Spleen (tissue), 11 donors: Measurements from ENCODE around the gene ERCC1. TPM values are rescaled to one million over a fixed set of nuclear protein-coding genes. Genes with fewer than 3 reads are reported as not detected.
A peak's percentile ranks its signal among the peaks of the same experiment; 100 is the strongest.
"Not testable (repeated sequence)": the region's sequence is repeated elsewhere in the genome, so short reads cannot be mapped to it uniquely, and the experiment has no call there.

ENCODE experiments used
- DNase-seq: peaks from one replicate; pipeline ENCODE4 v3.0.0-alpha.2; 2020
- H3K27ac ChIP-seq, 8 donors: fragments of 200-600 bp; sonication (generic) in 7 of 8; 1 replicate in 4 of 8; 2 replicates in 4 of 8; pipeline versions ENCODE4 v1.5.0 to v1.8.0; 2016 to 2021; ENCODE audit warnings: inconsistent platforms in 4 of 8, mild to moderate bottlenecking in 4 of 8, moderate library complexity in 1 of 8
- H3K27me3 ChIP-seq, 7 donors: fragments of 200-600 bp; sonication (generic) in 6 of 7; replicated peaks in 1 of 7; 1 replicate in 4 of 7; 2 replicates in 3 of 7; pipeline versions ENCODE4 v1.5.0 to v1.8.0; 2016 to 2021; ENCODE audit warnings: inconsistent platforms in 3 of 7, mild to moderate bottlenecking in 1 of 7
- H3K36me3 ChIP-seq, 6 donors: fragments of 200-600 bp; sonication (generic) in 5 of 6; 1 replicate in 4 of 6; 2 replicates in 2 of 6; pipeline versions ENCODE4 v1.5.0 to v1.8.0; 2016 to 2021; ENCODE audit warnings: inconsistent platforms in 2 of 6
- H3K4me1 ChIP-seq, 6 donors: fragments of 200-600 bp; sonication (generic) in 5 of 6; 1 replicate in 3 of 6; 2 replicates in 3 of 6; pipeline versions ENCODE4 v1.5.0 to v1.8.0; 2016 to 2021; ENCODE audit warnings: inconsistent platforms in 3 of 6
- H3K4me3 ChIP-seq, 8 donors: fragments of 200-600 bp; sonication (generic) in 7 of 8; 1 replicate in 4 of 8; 2 replicates in 4 of 8; pipeline versions ENCODE4 v1.5.0 to v1.8.0; 2016 to 2021; ENCODE audit warnings: inconsistent platforms in 4 of 8, mild to moderate bottlenecking in 4 of 8, moderate library complexity in 2 of 8
- H3K9me3 ChIP-seq, 8 donors: fragments of 200-600 bp; sonication (generic) in 7 of 8; 1 replicate in 4 of 8; 2 replicates in 4 of 8; pipeline versions ENCODE4 v1.5.0 to v1.8.0; 2016 to 2021; ENCODE audit warnings: inconsistent platforms in 4 of 8
- POLR2A ChIP-seq, 3 donors: fragments of 450-650 bp; IDR thresholded peaks; one replicate each; pipeline ENCODE4 v1.5.1; 2017; ENCODE audit warnings: antibody characterized with exemption in 3 of 3, mild to moderate bottlenecking in 1 of 3
- POLR2AphosphoS5 ChIP-seq, 3 donors: sonication (generic); formaldehyde crosslinking; IDR thresholded peaks; one replicate each; pipeline ENCODE4 v1.5.1; 2017; ENCODE audit warnings: antibody characterized with exemption in 3 of 3
- WGBS, 5 donors: extraction: QIAGEN DNeasy Blood & Tissue Kit in 3 of 5; methylation state at CpG; one replicate each; pipeline versions ENCODE4 v1.1.5 to v1.1.7; 2013 to 2018; 5-methylcytosine and 5-hydroxymethylcytosine counted together
- intact Hi-C: fragments of 100-400 bp; cut with DNase I; formaldehyde crosslinking; loops from one replicate; pipeline ENCODE4 v1.15.0; 2023; ENCODE audit warnings: low total_unique reads
- polyA plus RNA-seq, 3 donors: library from polyadenylated mRNA; stranded (reverse); fragments of 200-250 nt; gene quantifications; one replicate each; pipeline ENCODE4 v1.2.1, GENCODE V29; 2013
- total RNA-seq, 7 donors: library from RNA; depleted of rRNA in 3 of 7; stranded (reverse); fragments of >200 nt in 3 of 7; fragmentation: NEBNext Ultra II Directional in 4 of 7; extraction: Animal tissue kit (Norgen Biotek cat#: 25700) in 4 of 7; gene quantifications; one replicate each; pipeline versions ENCODE4 v1.1.0 to v1.2.1, GENCODE V29; 2016 to 2021
- TF ChIP-seq, protein P1 (sequence below), 11 experiments: fragments of 200-600 bp in 7 of 11; fragments of 450-650 bp in 4 of 11; sonication (generic) in 4 of 11; IDR thresholded peaks in 8 of 11; conservative IDR thresholded peaks in 3 of 11; 1 replicate in 7 of 11; 2 replicates in 4 of 11; pipeline versions ENCODE4 v1.4.0 to v1.8.0; 2016 to 2021; ENCODE audit warnings: antibody characterized with exemption in 11 of 11, inconsistent platforms in 4 of 11, mild to moderate bottlenecking in 1 of 11
- donor health status: healthy with polysubstance abuse.
- donor health status: DM: no; HTN: no; CAD: no; lungs with moderate emphysema.
- donor health status: DM: no; HTN: no; CAD: no.
- donor health status: Bipolar disorder and iron deficiency.
- donor health status: healthy.
- donor health status: DM: no; HTN: no; CAD: no.
- donor health status: DM: yes; HTN: yes; CAD: no.

Gene ERCC1
- total and polyA plus RNA-seq, 10 donors, result 45.3 to 69.4 (median 54.1) TPM

- Histone ChIP-seq H3K27ac (peak overlapping the region; percentile 76 to 96 (median 92)), H3K36me3 (no peaks in the 10 kb centered on the region), H3K9me3 (no peaks in the 10 kb centered on the region), H3K4me3 (peak overlapping the region; percentile 55 to 87 (median 66)), H3K27me3 (no peaks in the 10 kb centered on the region), H3K4me1 (peaks cover 15 to 52% (median 45%) of the 10 kb centered on the region in 6 donors)
- WGBS, 5 donors, result 0 to 2% (median 0%) methylated on average over 41 to 78 of the region's 78 CpGs
- peak; percentile 96 for DNase-seq
- TF ChIP-seq POLR2A (IDR thresholded peaks at IDR 0.05) (no peak), POLR2AphosphoS5 (IDR thresholded peaks at IDR 0.05) (peak; percentile 55 to 80 (median 67))
- TF ChIP-seq, protein P1, sequence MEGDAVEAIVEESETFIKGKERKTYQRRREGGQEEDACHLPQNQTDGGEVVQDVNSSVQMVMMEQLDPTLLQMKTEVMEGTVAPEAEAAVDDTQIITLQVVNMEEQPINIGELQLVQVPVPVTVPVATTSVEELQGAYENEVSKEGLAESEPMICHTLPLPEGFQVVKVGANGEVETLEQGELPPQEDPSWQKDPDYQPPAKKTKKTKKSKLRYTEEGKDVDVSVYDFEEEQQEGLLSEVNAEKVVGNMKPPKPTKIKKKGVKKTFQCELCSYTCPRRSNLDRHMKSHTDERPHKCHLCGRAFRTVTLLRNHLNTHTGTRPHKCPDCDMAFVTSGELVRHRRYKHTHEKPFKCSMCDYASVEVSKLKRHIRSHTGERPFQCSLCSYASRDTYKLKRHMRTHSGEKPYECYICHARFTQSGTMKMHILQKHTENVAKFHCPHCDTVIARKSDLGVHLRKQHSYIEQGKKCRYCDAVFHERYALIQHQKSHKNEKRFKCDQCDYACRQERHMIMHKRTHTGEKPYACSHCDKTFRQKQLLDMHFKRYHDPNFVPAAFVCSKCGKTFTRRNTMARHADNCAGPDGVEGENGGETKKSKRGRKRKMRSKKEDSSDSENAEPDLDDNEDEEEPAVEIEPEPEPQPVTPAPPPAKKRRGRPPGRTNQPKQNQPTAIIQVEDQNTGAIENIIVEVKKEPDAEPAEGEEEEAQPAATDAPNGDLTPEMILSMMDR (IDR thresholded peaks at IDR 0.05 in 8 of 11, conservative IDR thresholded peaks at IDR 0.05 in 3 of 11), result peak; percentile 95 to 100 (median 98)
- intact Hi-C loops, result loop anchor here (2.0 kb wide), 1 partner anchor 39 kb away; no protein-coding TSS in a partner anchor
Observed at GRCh38 chr19:45439569-45440258, 16.0 kb upstream of the ERCC1 start.

DNA sequence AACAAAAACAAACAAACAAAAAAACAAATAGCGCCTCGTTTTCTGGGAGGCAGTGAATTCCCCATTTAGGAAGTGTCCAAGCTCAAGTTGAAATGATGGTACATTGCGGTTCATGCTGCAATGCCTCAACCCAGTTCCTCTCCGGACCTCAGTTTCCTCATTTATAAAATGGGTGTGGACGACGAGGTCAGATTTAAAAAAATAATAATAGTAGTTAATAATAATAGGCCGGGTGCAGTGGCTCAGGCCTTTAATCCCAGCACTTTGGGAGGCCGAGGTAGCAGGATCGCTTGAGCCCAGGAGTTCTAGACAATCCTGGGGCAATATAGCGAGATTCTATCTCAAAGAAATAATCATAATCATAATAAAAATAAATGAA lies 15.5 kb upstream of the ERCC1 start:
- Histone ChIP-seq H3K4me1 (peaks cover 10 to 47% (median 39%) of the 10 kb centered on the region in 6 donors), H3K27ac (peak overlapping the region; percentile 76 to 96 (median 92)), H3K4me3 (peak overlapping the region; percentile 55 to 87 (median 66)), H3K9me3 (no peaks in the 10 kb centered on the region), H3K27me3 (no peaks in the 10 kb centered on the region), H3K36me3 (no peaks in the 10 kb centered on the region)
- DNase-seq, result no peak
- 29 to 34% (median 31%) methylated on average over 10 of the region's 10 CpGs for WGBS, 5 donors
- intact Hi-C loops, result loop anchor here (2.0 kb wide), 1 partner anchor 40 kb away; no protein-coding TSS in a partner anchor
- TF ChIP-seq POLR2A (IDR thresholded peaks at IDR 0.05), result no peak
- TF ChIP-seq POLR2AphosphoS5 (IDR thresholded peaks at IDR 0.05), result no peak
- TF ChIP-seq, protein P1 (IDR thresholded peaks at IDR 0.05 in 8 of 11, conservative IDR thresholded peaks at IDR 0.05 in 3 of 11), result no peak

DNA sequence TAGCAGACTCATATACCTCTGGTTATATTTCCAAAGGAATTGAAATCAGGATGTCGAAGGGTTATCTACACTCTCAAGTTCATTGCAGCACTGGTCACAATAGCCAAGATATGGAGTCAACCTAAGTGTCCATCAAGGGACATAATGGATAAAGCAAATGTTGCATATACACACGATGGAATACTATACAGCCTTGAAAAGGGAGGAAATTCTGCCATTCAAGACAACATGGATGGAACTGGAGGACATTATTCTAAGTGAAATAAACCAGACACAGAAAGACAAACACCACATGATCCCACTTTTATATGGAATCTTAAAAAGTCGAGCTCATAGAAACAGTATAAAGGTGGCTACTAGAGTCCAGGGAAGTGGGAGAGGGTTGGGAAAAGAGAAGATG lies 13.6 kb upstream of the ERCC1 start:
- DNase-seq, result no peak
- no peaks in the 10 kb centered on the region for H3K27me3 ChIP-seq
- no peaks in the 10 kb centered on the region for H3K36me3 ChIP-seq
- peaks cover 4 to 28% (median 22%) of the 10 kb centered on the region in 6 donors for H3K4me1 ChIP-seq
- WGBS, 5 donors, result 85 to 93% (median 88%) methylated on average over 3 of the region's 3 CpGs
- no peaks in the 10 kb centered on the region for H3K9me3 ChIP-seq
- H3K4me3 ChIP-seq, result no peak overlapping the region
- intact Hi-C loops, result no loop called here
- H3K27ac ChIP-seq, result no peak overlapping the region
- TF ChIP-seq, protein P1 (IDR thresholded peaks at IDR 0.05 in 8 of 11, conservative IDR thresholded peaks at IDR 0.05 in 3 of 11), result no peak
- no peak for TF ChIP-seq POLR2A (IDR thresholded peaks at IDR 0.05)
- TF ChIP-seq POLR2AphosphoS5 (IDR thresholded peaks at IDR 0.05), result no peak

DNA sequence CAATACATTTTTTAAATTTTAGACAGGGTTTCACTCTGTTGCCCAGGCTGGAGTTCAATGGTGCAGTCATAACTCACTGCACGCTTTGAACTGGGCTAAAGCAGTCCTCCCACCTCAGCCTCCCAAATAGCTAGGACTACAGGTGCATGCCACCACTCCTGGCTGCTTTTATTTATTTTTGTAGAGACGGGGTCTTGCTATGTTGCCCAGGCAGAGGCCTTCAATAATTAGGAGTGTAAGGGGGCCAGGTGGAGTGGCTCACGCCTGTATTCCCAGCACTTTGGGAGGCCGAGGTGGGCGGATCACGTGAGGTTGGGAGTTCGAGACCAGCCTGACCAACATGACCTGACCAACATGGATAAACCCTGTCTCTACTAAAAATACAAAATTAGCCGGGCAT lies 8.8 kb upstream of the ERCC1 start:
- DNase-seq, H3K9me3 ChIP-seq, H3K36me3 ChIP-seq, intact Hi-C loops, H3K4me3 ChIP-seq, H3K27ac ChIP-seq: not testable (repeated sequence)
- WGBS, 5 donors, result 82 to 98% (median 94%) methylated on average over 8 of the region's 8 CpGs
- Histone ChIP-seq H3K27me3 (peaks cover 0 to 19% (median 9%) of the 10 kb centered on the region in 7 donors), H3K4me1 (peaks cover 8 to 30% (median 16%) of the 10 kb centered on the region in 6 donors)

GRCh38 chr19:45431008-45431407 lies 7.3 kb upstream of the ERCC1 start:
- DNase-seq, intact Hi-C loops, H3K27ac ChIP-seq, H3K9me3 ChIP-seq, H3K36me3 ChIP-seq, H3K4me3 ChIP-seq: not testable (repeated sequence)
- peaks cover 0 to 27% (median 9%) of the 10 kb centered on the region in 7 donors for H3K27me3 ChIP-seq
- WGBS, 5 donors, result 43 to 54% (median 45%) methylated on average over 9 of the region's 9 CpGs
- H3K4me1 ChIP-seq, result peaks cover 10 to 37% (median 20%) of the 10 kb centered on the region in 6 donors

- H3K27ac ChIP-seq, intact Hi-C loops, DNase-seq, H3K9me3 ChIP-seq, H3K4me3 ChIP-seq, H3K36me3 ChIP-seq: not testable (repeated sequence)
- WGBS, 5 donors, result 73 to 88% (median 84%) methylated on average over 9 to 11 of the region's 11 CpGs
- peaks cover 0 to 27% (median 9%) of the 10 kb centered on the region in 7 donors for H3K27me3 ChIP-seq
- peaks cover 10 to 46% (median 27%) of the 10 kb centered on the region in 6 donors for H3K4me1 ChIP-seq
Observed at GRCh38 chr19:45429896-45430295, 6.2 kb upstream of the ERCC1 start.
